A673 (cell line): ENCODE measurements around the gene UBASH3B. TPM values are rescaled to one million over a fixed set of nuclear protein-coding genes. Genes with fewer than 3 reads are reported as not detected.

Source experiments
- BruUV-seq: library from RNA; stranded (reverse); fragments of 400-500 nt; replicated peaks from 2 replicates; lab custom pipeline; 2021; lab: Mats Ljungman, UMichigan
- CTCF ChIA-PET: fragments of 300-600 bp; sonication (Branson Sonifier 250); formaldehyde crosslinking; loops from one replicate; lab custom pipeline; 2022; ENCODE audit warnings: antibody characterized with exemption; lab: Charles Lee
- POLR2A ChIA-PET: fragments of 300-600 bp; sonication (Branson Sonifier 250); formaldehyde crosslinking; loops from one replicate; lab custom pipeline; 2022; ENCODE audit warnings: antibody characterized with exemption; ENCODE audit not compliant: low non-redundant PET; lab: Charles Lee
- DNase-seq: peaks from one replicate; pipeline ENCODE4 v3.0.0-alpha.2; 2015; ENCODE audit warnings: low spot score
- H3K27ac ChIP-seq: fragments of 200-600 bp; sonication (generic); 2 replicates; pipeline ENCODE4 v1.5.1; 2016; ENCODE audit warnings: mixed run types, low read depth, mild to moderate bottlenecking, mixed read lengths, antibody characterized with exemption, low read length; ENCODE audit not compliant: poor library complexity, severe bottlenecking
- H3K27me3 ChIP-seq: fragments of 200-600 bp; sonication (generic); replicated peaks from 2 replicates; pipeline ENCODE4 v1.6.1; 2017; ENCODE audit warnings: mixed run types, low read depth, mild to moderate bottlenecking, mixed read lengths, antibody characterized with exemption, low read length; ENCODE audit not compliant: insufficient read depth, poor library complexity
- H3K36me3 ChIP-seq: fragments of 200-600 bp; sonication (generic); 2 replicates; pipeline ENCODE4 v1.6.1; 2016; ENCODE audit warnings: mixed run types, mild to moderate bottlenecking, mixed read lengths, antibody characterized with exemption, low read length; ENCODE audit not compliant: insufficient read depth, poor library complexity, severe bottlenecking
- H3K4me1 ChIP-seq: fragments of 200-600 bp; sonication (generic); 2 replicates; pipeline ENCODE4 v1.6.1; 2017; ENCODE audit warnings: mixed run types, mild to moderate bottlenecking, mixed read lengths, antibody characterized with exemption, low read length; ENCODE audit not compliant: insufficient read depth, poor library complexity, severe bottlenecking
- H3K4me3 ChIP-seq: fragments of 200-600 bp; sonication (generic); 2 replicates; pipeline ENCODE4 v1.5.1; 2016; ENCODE audit warnings: low read depth, mixed run types, mild to moderate bottlenecking, mixed read lengths, low read length; ENCODE audit not compliant: poor library complexity, severe bottlenecking
- H3K9me3 ChIP-seq: fragments of 200-600 bp; sonication (generic); 2 replicates; pipeline ENCODE4 v1.6.1; 2016; ENCODE audit warnings: mixed run types, low read depth, mild to moderate bottlenecking, mixed read lengths, antibody characterized with exemption, low read length; ENCODE audit not compliant: poor library complexity, severe bottlenecking
- EZH2 ChIP-seq: fragments of 200-600 bp; sonication (generic); IDR thresholded peaks from 2 replicates; pipeline ENCODE4 v1.6.1; 2017; ENCODE audit warnings: borderline replicate concordance, low read depth, mild to moderate bottlenecking, mixed read lengths, antibody characterized with exemption, low read length; ENCODE audit not compliant: poor library complexity, severe bottlenecking
- intact Hi-C: fragments of 100-400 bp; cut with micrococcal nuclease; formaldehyde crosslinking; loops from one replicate; pipeline ENCODE4 v1.10.0; 2022; ENCODE audit not compliant: unreplicated experiment
- total RNA-seq: library from RNA; stranded (reverse); gene quantifications from 2 replicates; pipeline ENCODE4 v1.2.3, GENCODE V29; 2021
- TF ChIP-seq, protein P1 (sequence below): fragments of 300-800, 200-600 bp; sonication (generic); conservative IDR thresholded peaks from 2 replicates; pipeline ENCODE4 v1.5.1; 2017; ENCODE audit warnings: low read depth, mild to moderate bottlenecking, antibody characterized with exemption, low read length, moderate library complexity, mixed read lengths

UBASH3B gene
- total RNA-seq, 1 experiment from 2014 or later: 15.3 TPM

- no peaks in the 10 kb centered on the region for H3K36me3 ChIP-seq
- H3K9me3 ChIP-seq: peaks cover 4% of the 10 kb centered on the region
- no peaks in the 10 kb centered on the region for H3K27me3 ChIP-seq
- ChIA-PET POLR2A (no interaction called here), CTCF (no interaction called here)
- no peak for TF ChIP-seq EZH2
- TF ChIP-seq, protein P1, sequence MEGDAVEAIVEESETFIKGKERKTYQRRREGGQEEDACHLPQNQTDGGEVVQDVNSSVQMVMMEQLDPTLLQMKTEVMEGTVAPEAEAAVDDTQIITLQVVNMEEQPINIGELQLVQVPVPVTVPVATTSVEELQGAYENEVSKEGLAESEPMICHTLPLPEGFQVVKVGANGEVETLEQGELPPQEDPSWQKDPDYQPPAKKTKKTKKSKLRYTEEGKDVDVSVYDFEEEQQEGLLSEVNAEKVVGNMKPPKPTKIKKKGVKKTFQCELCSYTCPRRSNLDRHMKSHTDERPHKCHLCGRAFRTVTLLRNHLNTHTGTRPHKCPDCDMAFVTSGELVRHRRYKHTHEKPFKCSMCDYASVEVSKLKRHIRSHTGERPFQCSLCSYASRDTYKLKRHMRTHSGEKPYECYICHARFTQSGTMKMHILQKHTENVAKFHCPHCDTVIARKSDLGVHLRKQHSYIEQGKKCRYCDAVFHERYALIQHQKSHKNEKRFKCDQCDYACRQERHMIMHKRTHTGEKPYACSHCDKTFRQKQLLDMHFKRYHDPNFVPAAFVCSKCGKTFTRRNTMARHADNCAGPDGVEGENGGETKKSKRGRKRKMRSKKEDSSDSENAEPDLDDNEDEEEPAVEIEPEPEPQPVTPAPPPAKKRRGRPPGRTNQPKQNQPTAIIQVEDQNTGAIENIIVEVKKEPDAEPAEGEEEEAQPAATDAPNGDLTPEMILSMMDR: no peak
- H3K27ac ChIP-seq: no peak overlapping the region
- intact Hi-C loops: no loop called here
- H3K4me1 ChIP-seq: peaks cover 19% of the 10 kb centered on the region
- DNase-seq: no peak
- no peak overlapping the region for H3K4me3 ChIP-seq
- no TSS peak for BruUV-seq
Measured at GRCh38 chr11:122665861-122666260, 10.3 kb downstream of the UBASH3B start.

GRCh38 chr11:122666743-122667142 is 11.2 kb downstream of the UBASH3B start:
- TF ChIP-seq EZH2: no peak
- TF ChIP-seq, protein P1: no peak
- no TSS peak for BruUV-seq
- Histone ChIP-seq H3K27me3 (no peaks in the 10 kb centered on the region), H3K9me3 (peaks cover 4% of the 10 kb centered on the region), H3K4me3 (no peak overlapping the region), H3K36me3 (no peaks in the 10 kb centered on the region), H3K4me1 (peaks cover 13% of the 10 kb centered on the region), H3K27ac (no peak overlapping the region)
- ChIA-PET POLR2A (no interaction called here), CTCF (no interaction called here)
- DNase-seq: no peak
- intact Hi-C loops: no loop called here

DNA sequence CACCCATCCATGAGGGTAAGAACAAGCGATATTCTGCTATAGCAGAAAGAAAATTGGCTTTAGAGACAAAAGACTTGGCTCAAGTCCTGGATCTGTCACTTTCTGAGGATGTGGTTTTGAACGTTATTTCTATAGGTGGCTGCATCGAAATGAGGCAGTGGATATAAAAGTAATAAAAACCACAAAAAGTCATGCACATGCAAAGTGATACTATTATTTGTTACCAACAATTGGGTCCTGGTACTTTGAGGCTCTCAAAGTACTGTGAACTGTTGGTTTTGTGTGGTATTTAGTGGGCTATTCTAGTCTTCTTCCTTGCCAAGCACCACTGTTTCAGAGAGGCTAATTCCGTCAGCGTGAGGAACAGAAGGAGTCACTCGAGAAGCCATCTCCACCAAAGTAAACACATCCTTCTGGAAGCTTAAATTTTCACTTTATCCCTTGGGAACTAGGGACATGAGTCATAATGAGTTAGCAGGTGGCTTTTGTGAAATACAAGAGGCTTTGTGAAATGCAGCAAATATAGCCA is 13.1 kb downstream of the UBASH3B start:
- Histone ChIP-seq H3K9me3 (peaks cover 4% of the 10 kb centered on the region), H3K27me3 (no peaks in the 10 kb centered on the region), H3K36me3 (no peaks in the 10 kb centered on the region), H3K27ac (no peak overlapping the region), H3K4me1 (peaks cover 16% of the 10 kb centered on the region), H3K4me3 (no peak overlapping the region)
- ChIA-PET CTCF (interaction anchor here (1.3 kb wide), 1 partner anchor 112 kb away, joined by 3 read pairs; no protein-coding TSS in a partner anchor), POLR2A (interaction anchor here (0.6 kb wide), 1 partner anchor 34 kb away, joined by 3 read pairs; no protein-coding TSS in a partner anchor)
- intact Hi-C loops: no loop called here
- peak; percentile 83 for DNase-seq
- no TSS peak for BruUV-seq
- no peak for TF ChIP-seq EZH2
- TF ChIP-seq, protein P1: no peak
